ENCODE measurements around the gene FBXW5.

Gene FBXW5

DNA sequence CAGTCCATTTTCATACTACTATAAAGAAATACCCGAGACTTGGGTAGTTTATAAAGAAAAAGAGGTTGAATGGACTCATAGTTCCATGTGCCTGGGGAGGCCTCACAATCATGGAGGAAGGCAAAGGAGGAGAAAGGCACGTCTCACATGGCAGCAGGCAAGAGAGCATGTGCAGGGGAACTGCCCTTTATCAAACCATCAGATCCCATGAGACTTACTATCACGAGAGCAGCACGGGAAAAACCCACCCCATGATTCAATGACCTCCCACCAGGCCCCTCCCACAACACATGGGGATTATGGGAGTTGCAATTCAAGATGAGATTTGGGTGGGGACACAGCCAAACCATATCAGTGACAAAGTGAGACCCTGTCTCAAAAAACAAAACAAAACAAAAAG lies 38.3 kb downstream of the FBXW5 start:
- no peak overlapping the region for H3K4me3 ChIP-seq (ENCODE audit: severe bottlenecking)
- H3K9me3 ChIP-seq (ENCODE audit: severe bottlenecking): no peaks in the 10 kb centered on the region
- TF ChIP-seq, protein P1, sequence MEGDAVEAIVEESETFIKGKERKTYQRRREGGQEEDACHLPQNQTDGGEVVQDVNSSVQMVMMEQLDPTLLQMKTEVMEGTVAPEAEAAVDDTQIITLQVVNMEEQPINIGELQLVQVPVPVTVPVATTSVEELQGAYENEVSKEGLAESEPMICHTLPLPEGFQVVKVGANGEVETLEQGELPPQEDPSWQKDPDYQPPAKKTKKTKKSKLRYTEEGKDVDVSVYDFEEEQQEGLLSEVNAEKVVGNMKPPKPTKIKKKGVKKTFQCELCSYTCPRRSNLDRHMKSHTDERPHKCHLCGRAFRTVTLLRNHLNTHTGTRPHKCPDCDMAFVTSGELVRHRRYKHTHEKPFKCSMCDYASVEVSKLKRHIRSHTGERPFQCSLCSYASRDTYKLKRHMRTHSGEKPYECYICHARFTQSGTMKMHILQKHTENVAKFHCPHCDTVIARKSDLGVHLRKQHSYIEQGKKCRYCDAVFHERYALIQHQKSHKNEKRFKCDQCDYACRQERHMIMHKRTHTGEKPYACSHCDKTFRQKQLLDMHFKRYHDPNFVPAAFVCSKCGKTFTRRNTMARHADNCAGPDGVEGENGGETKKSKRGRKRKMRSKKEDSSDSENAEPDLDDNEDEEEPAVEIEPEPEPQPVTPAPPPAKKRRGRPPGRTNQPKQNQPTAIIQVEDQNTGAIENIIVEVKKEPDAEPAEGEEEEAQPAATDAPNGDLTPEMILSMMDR (IDR thresholded peaks at IDR 0.05; ENCODE audit: poor library complexity, severe bottlenecking): no peak
- no peak for ATAC-seq (ENCODE audit: low read depth)
- H3K36me3 ChIP-seq (ENCODE audit: low read depth): peaks cover 77% of the 10 kb centered on the region
- H3K27me3 ChIP-seq (ENCODE audit: insufficient read depth, poor library complexity, severe bottlenecking): no peaks in the 10 kb centered on the region
- DNase-seq (ENCODE audit: low spot score): no peak
- H3K27ac ChIP-seq (ENCODE audit: poor library complexity, severe bottlenecking): no peak overlapping the region
- peaks cover 14% of the 10 kb centered on the region for H3K4me1 ChIP-seq (ENCODE audit: insufficient read depth, poor library complexity, severe bottlenecking)

DNA sequence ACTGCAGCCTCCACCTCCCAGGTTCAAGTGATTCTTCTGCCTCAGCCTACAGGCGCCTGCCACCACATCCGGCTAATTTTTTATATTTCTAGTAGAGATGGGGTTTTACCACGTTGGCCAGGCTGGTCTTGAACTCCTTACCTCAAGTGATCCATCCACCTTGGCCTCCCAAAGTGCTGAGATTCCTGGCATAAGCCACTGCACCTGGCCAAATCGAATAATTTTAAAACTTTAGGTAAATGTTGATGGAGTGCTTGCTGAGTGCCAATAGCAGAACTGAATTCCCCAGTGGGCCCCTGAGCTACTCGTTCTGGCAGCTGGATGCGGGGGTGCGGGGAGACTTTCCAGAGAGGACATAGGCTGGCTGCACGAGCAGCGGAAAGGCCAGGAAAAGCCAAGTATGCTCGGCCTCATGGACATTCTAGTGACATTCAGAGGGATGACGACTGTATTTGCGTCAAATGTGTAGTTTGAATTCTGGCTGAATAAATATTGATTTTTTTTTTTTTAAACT lies 41.4 kb downstream of the FBXW5 start:
- ATAC-seq (ENCODE audit: low read depth) (no peak), DNase-seq (ENCODE audit: low spot score) (no peak)
- Histone ChIP-seq H3K4me1 (ENCODE audit: insufficient read depth, poor library complexity, severe bottlenecking) (peaks cover 22% of the 10 kb centered on the region), H3K27ac (ENCODE audit: poor library complexity, severe bottlenecking) (no peak overlapping the region), H3K4me3 (ENCODE audit: severe bottlenecking) (no peak overlapping the region), H3K9me3 (ENCODE audit: severe bottlenecking) (no peaks in the 10 kb centered on the region), H3K36me3 (ENCODE audit: low read depth) (peaks cover 88% of the 10 kb centered on the region), H3K27me3 (ENCODE audit: insufficient read depth, poor library complexity, severe bottlenecking) (no peaks in the 10 kb centered on the region)
- TF ChIP-seq, protein P1 (IDR thresholded peaks at IDR 0.05; ENCODE audit: poor library complexity, severe bottlenecking): no peak

DNA sequence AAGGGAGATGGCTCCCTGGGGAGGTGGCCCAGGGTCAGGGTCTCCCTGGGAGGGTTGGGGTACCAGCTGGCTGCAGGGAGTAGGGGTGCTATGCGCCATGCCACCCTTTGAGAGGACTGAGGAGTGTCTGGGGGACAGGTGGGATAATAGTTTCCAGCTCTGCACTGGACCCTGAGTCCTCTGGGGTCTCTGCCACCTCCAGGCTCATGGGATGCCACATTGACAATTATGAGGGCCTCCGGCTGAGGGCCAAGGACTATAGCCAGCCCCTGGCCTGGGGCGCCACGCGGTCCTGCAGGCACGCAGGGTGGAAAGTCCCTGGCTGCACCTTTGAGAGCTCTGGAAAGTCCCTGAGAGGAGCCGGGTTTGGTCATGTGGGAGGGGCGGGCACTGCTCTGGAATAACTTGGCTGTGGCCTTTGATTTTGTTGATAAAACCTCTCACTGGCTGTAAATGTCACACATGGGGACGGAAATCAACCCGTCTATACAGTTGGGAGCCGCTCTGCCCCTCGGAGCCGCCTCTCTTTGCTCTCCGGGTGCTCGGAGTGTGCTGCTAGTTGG lies 42.2 kb downstream of the FBXW5 start:
- H3K4me3 ChIP-seq (ENCODE audit: severe bottlenecking): no peak overlapping the region
- H3K36me3 ChIP-seq (ENCODE audit: low read depth): peaks cover 81% of the 10 kb centered on the region
- DNase-seq (ENCODE audit: low spot score) (peak; percentile 66), ATAC-seq (ENCODE audit: low read depth) (no peak)
- TF ChIP-seq, protein P1 (IDR thresholded peaks at IDR 0.05; ENCODE audit: poor library complexity, severe bottlenecking): no peak
- H3K4me1 ChIP-seq (ENCODE audit: insufficient read depth, poor library complexity, severe bottlenecking): peaks cover 22% of the 10 kb centered on the region
- H3K27me3 ChIP-seq (ENCODE audit: insufficient read depth, poor library complexity, severe bottlenecking): no peaks in the 10 kb centered on the region
- H3K9me3 ChIP-seq (ENCODE audit: severe bottlenecking): no peaks in the 10 kb centered on the region
- peak overlapping the region; percentile 85 for H3K27ac ChIP-seq (ENCODE audit: poor library complexity, severe bottlenecking)

DNA sequence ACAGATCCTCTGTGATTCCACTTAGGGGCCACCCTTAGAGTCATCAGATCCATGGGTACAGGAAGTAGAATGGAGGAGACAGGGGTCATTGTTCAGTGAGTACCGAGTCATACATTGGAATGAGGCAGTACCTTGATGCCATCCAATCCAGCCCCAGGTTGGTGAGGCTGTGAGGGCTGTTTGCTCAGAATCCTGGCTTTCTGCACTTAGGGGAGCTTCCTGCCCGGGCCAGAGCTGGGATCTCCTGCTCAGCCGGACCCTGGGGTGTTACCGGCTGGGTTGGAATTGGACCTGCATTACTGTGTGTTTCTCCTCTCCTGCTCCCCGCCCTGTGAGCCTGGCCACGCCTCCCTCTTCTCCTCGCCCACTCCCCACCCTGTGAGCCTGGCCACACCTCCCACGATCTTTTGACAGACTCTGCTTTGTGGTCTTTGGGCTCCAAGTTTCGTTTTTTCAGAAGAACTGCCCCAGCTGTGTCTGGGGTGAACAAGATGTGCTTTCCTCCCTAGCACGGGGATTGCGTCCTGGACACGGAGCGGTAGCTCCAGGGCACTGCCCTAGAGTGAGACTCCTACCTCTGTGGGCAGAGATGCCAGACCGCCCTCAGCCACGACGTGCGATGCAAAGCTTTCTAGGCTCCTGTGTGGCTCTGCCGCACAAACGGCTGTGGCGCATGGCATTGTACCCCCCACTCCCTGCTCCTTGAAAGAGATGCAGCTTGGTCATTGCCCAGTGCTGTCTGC lies 42.9 kb downstream of the FBXW5 start:
- no peaks in the 10 kb centered on the region for H3K27me3 ChIP-seq (ENCODE audit: insufficient read depth, poor library complexity, severe bottlenecking)
- no peaks in the 10 kb centered on the region for H3K9me3 ChIP-seq (ENCODE audit: severe bottlenecking)
- H3K27ac ChIP-seq (ENCODE audit: poor library complexity, severe bottlenecking): peak overlapping the region; percentile 85
- peak; percentile 96 for ATAC-seq (ENCODE audit: low read depth)
- peaks cover 76% of the 10 kb centered on the region for H3K36me3 ChIP-seq (ENCODE audit: low read depth)
- peaks cover 22% of the 10 kb centered on the region for H3K4me1 ChIP-seq (ENCODE audit: insufficient read depth, poor library complexity, severe bottlenecking)
- H3K4me3 ChIP-seq (ENCODE audit: severe bottlenecking): no peak overlapping the region
- peak; percentile 69 for DNase-seq (ENCODE audit: low spot score)
- TF ChIP-seq, protein P1 (IDR thresholded peaks at IDR 0.05; ENCODE audit: poor library complexity, severe bottlenecking): no peak

All from RWPE2 (cell line).